NOMO-1 treated with dmso at 0.1 percent for 144 hours (cell line): Measurements from ENCODE around the gene CLSTN1.
"Not testable (repeated sequence)": the region's sequence is repeated elsewhere in the genome, so short reads cannot be mapped to it uniquely, and the experiment has no call there.

Source experiments
- DNase-seq: peaks from one replicate; lab custom pipeline; 2025; ENCODE audit not compliant: unreplicated experiment; lab: John Stamatoyannopoulos, UW

Gene CLSTN1

GRCh38 chr1:9717193-9718005 is 106.4 kb downstream of the CLSTN1 start:
- DNase-seq, result peak; percentile 31

GRCh38 chr1:9716404-9717192 is 107.2 kb downstream of the CLSTN1 start:
- no peak for DNase-seq

- DNase-seq, result no peak
Measured at GRCh38 chr1:9715536-9716226, 108.1 kb downstream of the CLSTN1 start.

- DNase-seq, result no peak
Measured at GRCh38 chr1:9714257-9714718, 109.5 kb downstream of the CLSTN1 start.

- DNase-seq, result not testable (repeated sequence)
Measured at GRCh38 chr1:9712767-9713166, 111.0 kb downstream of the CLSTN1 start.

- DNase-seq, result no peak
Measured at GRCh38 chr1:9711466-9712020, 112.2 kb downstream of the CLSTN1 start.

GRCh38 chr1:9710037-9710436 is 113.7 kb downstream of the CLSTN1 start:
- no peak for DNase-seq

- DNase-seq, result no peak
Measured at GRCh38 chr1:9706178-9706577, 117.6 kb downstream of the CLSTN1 start.

- DNase-seq, result no peak
Measured at GRCh38 chr1:9705337-9706093, 118.2 kb downstream of the CLSTN1 start.

- DNase-seq, result no peak
Measured at GRCh38 chr1:9703681-9704080, 120.1 kb downstream of the CLSTN1 start.

- no peak for DNase-seq
Measured at GRCh38 chr1:9703165-9703509, 120.6 kb downstream of the CLSTN1 start.

- DNase-seq, result no peak
Measured at GRCh38 chr1:9701665-9702064, 122.1 kb downstream of the CLSTN1 start.

- DNase-seq, result no peak
Measured at GRCh38 chr1:9700340-9700739, 123.4 kb downstream of the CLSTN1 start.

GRCh38 chr1:9699361-9699760 is 124.4 kb downstream of the CLSTN1 start:
- no peak for DNase-seq

- no peak for DNase-seq
Measured at GRCh38 chr1:9696793-9697192, 127.0 kb downstream of the CLSTN1 start.

- DNase-seq, result no peak
Measured at GRCh38 chr1:9691691-9692090, 132.1 kb downstream of the CLSTN1 start.

GRCh38 chr1:9691108-9691445 is 132.7 kb downstream of the CLSTN1 start:
- DNase-seq, result no peak

GRCh38 chr1:9690440-9691107 is 133.2 kb downstream of the CLSTN1 start:
- DNase-seq, result no peak

GRCh38 chr1:9689971-9690381 is 133.8 kb downstream of the CLSTN1 start:
- no peak for DNase-seq

GRCh38 chr1:9689011-9689706 is 134.6 kb downstream of the CLSTN1 start:
- no peak for DNase-seq
